HepG2 (cell line): ENCODE measurements around the gene MSL2. TPM values are rescaled to one million over a fixed set of nuclear protein-coding genes. Genes with fewer than 3 reads are reported as not detected.

Experiments used
- CAMTA2 ChIP-seq: sonication (generic); formaldehyde crosslinking; IDR thresholded peaks from 2 replicates; pipeline ENCODE4 v1.4.0; 2020; ENCODE audit warnings: mild to moderate bottlenecking, missing genetic modification reagents, borderline replicate concordance
- CCAR2 ChIP-seq: fragments of 200-400 bp; formaldehyde crosslinking; optimal IDR thresholded peaks from 2 replicates; pipeline ENCODE3; 2018; ENCODE audit warnings: low read depth, mild to moderate bottlenecking, low read length, moderate library complexity
- CHD2 ChIP-seq: IDR thresholded peaks from 2 replicates; pipeline ENCODE4 v1.6.1; 2011; ENCODE audit warnings: low read depth, low read length, improper control_type of control experiment
- ELF4 ChIP-seq: sonication (generic); formaldehyde crosslinking; IDR thresholded peaks from 2 replicates; pipeline ENCODE4 v1.5.0; 2020; ENCODE audit warnings: missing genetic modification reagents, mild to moderate bottlenecking, moderate library complexity, borderline replicate concordance
- JUND ChIP-seq: sonication (generic); formaldehyde crosslinking; IDR thresholded peaks from 2 replicates; pipeline ENCODE4 v1.8.0; 2022; ENCODE audit warnings: mild to moderate bottlenecking, missing genetic modification reagents
- KDM1A ChIP-seq: IDR thresholded peaks from 2 replicates; pipeline ENCODE4 v1.6.1; 2016; ENCODE audit warnings: missing compliant biosample characterization
- MAX ChIP-seq: IDR thresholded peaks from 2 replicates; pipeline ENCODE4 v1.6.1; 2012; ENCODE audit warnings: inconsistent platforms
- RORA ChIP-seq: sonication (generic); formaldehyde crosslinking; IDR thresholded peaks from 2 replicates; pipeline ENCODE4 v1.5.0; 2020; ENCODE audit warnings: mild to moderate bottlenecking, missing genetic modification reagents, moderate library complexity
- YEATS4 ChIP-seq: sonication (generic); formaldehyde crosslinking; IDR thresholded peaks from 2 replicates; pipeline ENCODE4 v1.4.0; 2020; ENCODE audit warnings: missing genetic modification reagents, borderline replicate concordance
- ZNF343 ChIP-seq: sonication (generic); formaldehyde crosslinking; IDR thresholded peaks from 2 replicates; pipeline ENCODE4 v1.4.0; 2020; ENCODE audit warnings: mild to moderate bottlenecking, missing genetic modification reagents
- ZNF441 ChIP-seq: sonication (generic); formaldehyde crosslinking; IDR thresholded peaks from 2 replicates; pipeline ENCODE4 v1.7.0; 2021; ENCODE audit warnings: missing genetic modification reagents, borderline replicate concordance
- ZNF496 ChIP-seq: sonication (generic); formaldehyde crosslinking; IDR thresholded peaks from 2 replicates; pipeline ENCODE4 v1.8.1; 2023; ENCODE audit warnings: mild to moderate bottlenecking, moderate library complexity, missing genetic modification reagents; ENCODE audit not compliant: insufficient replicate concordance
- ZNF512 ChIP-seq: sonication (generic); formaldehyde crosslinking; IDR thresholded peaks from 2 replicates; pipeline ENCODE4 v1.4.0; 2020; ENCODE audit warnings: mild to moderate bottlenecking, missing genetic modification reagents
- ZNF513 ChIP-seq: sonication (generic); formaldehyde crosslinking; conservative IDR thresholded peaks from 2 replicates; pipeline ENCODE4 v1.5.0; 2020; ENCODE audit warnings: missing genetic modification reagents
- ZNF543 ChIP-seq: sonication (generic); formaldehyde crosslinking; IDR thresholded peaks from 2 replicates; pipeline ENCODE4 v1.4.0; 2020; ENCODE audit warnings: mild to moderate bottlenecking, missing genetic modification reagents
- ZNF607 ChIP-seq: sonication (generic); formaldehyde crosslinking; IDR thresholded peaks from 2 replicates; pipeline ENCODE4 v1.5.1; 2020; ENCODE audit warnings: missing genetic modification reagents, mild to moderate bottlenecking, borderline replicate concordance
- ZNF713 ChIP-seq: sonication (generic); formaldehyde crosslinking; IDR thresholded peaks from 2 replicates; pipeline ENCODE4 v1.4.0; 2020; ENCODE audit warnings: mild to moderate bottlenecking, missing genetic modification reagents
- ZNF790 ChIP-seq: sonication (generic); formaldehyde crosslinking; IDR thresholded peaks from 2 replicates; pipeline ENCODE4 v1.8.0; 2022; ENCODE audit warnings: missing genetic modification reagents, mild to moderate bottlenecking, borderline replicate concordance
- ZSCAN9 ChIP-seq: IDR thresholded peaks from 2 replicates; pipeline ENCODE4 v1.6.1; 2016; ENCODE audit warnings: borderline replicate concordance
- polyA plus RNA-seq, 8 experiments: library from polyadenylated mRNA; depleted of rRNA in 3 of 8; stranded (reverse) in 7 of 8; unstranded in 1 of 8; fragments of >200 nt; fragmentation: Illumina TruSeq in 4 of 8; extraction: Trizol in 4 of 8; gene quantifications; 2 replicates each; pipeline versions ENCODE4 v1.2.1 to v1.2.3, GENCODE V29; 2011 to 2016; ENCODE audit warnings: low read depth in 4 of 8, missing spikeins in 1 of 8, mixed read lengths in 1 of 8; ENCODE audit not compliant: insufficient read depth in 1 of 8
- total RNA-seq, 5 experiments: library from RNA; depleted of rRNA; stranded (reverse); fragments of >200 nt; fragmentation: Illumina TruSeq; extraction: Trizol; gene quantifications; 2 replicates each; pipeline ENCODE4 v1.2.3, GENCODE V29; 2016; ENCODE audit warnings: low read depth in 1 of 5
- TF ChIP-seq, protein P1 (sequence below): sonication (generic); formaldehyde crosslinking; IDR thresholded peaks from 2 replicates; pipeline ENCODE4 v1.9.0; 2021; ENCODE audit warnings: missing genetic modification reagents, borderline replicate concordance
- TF ChIP-seq, protein P2 (sequence below): sonication (generic); formaldehyde crosslinking; IDR thresholded peaks from 2 replicates; pipeline ENCODE4 v1.5.0; 2020; ENCODE audit warnings: missing genetic modification reagents
- TF ChIP-seq, protein P3 (sequence below): sonication (generic); formaldehyde crosslinking; IDR thresholded peaks from 2 replicates; pipeline ENCODE4 v1.4.0; 2020; ENCODE audit warnings: missing genetic modification reagents

The MSL2 gene
- total and polyA plus RNA-seq, 2 of the 13 experiments (the other 11 are each of a cell fraction or from before 2014, with no cell fraction given), result 6.9 to 11.7 TPM

- TF ChIP-seq, protein P1, sequence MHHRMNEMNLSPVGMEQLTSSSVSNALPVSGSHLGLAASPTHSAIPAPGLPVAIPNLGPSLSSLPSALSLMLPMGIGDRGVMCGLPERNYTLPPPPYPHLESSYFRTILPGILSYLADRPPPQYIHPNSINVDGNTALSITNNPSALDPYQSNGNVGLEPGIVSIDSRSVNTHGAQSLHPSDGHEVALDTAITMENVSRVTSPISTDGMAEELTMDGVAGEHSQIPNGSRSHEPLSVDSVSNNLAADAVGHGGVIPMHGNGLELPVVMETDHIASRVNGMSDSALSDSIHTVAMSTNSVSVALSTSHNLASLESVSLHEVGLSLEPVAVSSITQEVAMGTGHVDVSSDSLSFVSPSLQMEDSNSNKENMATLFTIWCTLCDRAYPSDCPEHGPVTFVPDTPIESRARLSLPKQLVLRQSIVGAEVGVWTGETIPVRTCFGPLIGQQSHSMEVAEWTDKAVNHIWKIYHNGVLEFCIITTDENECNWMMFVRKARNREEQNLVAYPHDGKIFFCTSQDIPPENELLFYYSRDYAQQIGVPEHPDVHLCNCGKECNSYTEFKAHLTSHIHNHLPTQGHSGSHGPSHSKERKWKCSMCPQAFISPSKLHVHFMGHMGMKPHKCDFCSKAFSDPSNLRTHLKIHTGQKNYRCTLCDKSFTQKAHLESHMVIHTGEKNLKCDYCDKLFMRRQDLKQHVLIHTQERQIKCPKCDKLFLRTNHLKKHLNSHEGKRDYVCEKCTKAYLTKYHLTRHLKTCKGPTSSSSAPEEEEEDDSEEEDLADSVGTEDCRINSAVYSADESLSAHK (CRISPR knock-in tag), result peak; percentile 68; the same call in 1 of the 2 replicates
- no peak for TF ChIP-seq YEATS4
- peak; percentile 68; the same call in 1 of the 2 replicates for TF ChIP-seq CHD2
- no peak for TF ChIP-seq ZSCAN9 (CRISPR knock-in tag)
- TF ChIP-seq ZNF343, result peak; percentile 74; the same call in 1 of the 2 replicates
- no peak for TF ChIP-seq ZNF713 (CRISPR knock-in tag)
- 0 out of 2 replicates have a peak, but pooled peaks have one; percentile 19 for TF ChIP-seq ZNF543 (CRISPR knock-in tag)
- no peak for TF ChIP-seq JUND
- TF ChIP-seq ZNF512 (CRISPR knock-in tag), result no peak
- TF ChIP-seq ELF4, result 0 out of 2 replicates have a peak, but pooled peaks have one; percentile 17
- no peak for TF ChIP-seq ZNF607 (CRISPR knock-in tag)
- no peak for TF ChIP-seq KDM1A (CRISPR knock-in tag)
- no peak for TF ChIP-seq RORA (CRISPR knock-in tag)
- TF ChIP-seq ZNF496 (CRISPR knock-in tag), result no peak
- TF ChIP-seq ZNF441, result 0 out of 2 replicates have a peak, but pooled peaks have one; percentile 17
- TF ChIP-seq, protein P2, sequence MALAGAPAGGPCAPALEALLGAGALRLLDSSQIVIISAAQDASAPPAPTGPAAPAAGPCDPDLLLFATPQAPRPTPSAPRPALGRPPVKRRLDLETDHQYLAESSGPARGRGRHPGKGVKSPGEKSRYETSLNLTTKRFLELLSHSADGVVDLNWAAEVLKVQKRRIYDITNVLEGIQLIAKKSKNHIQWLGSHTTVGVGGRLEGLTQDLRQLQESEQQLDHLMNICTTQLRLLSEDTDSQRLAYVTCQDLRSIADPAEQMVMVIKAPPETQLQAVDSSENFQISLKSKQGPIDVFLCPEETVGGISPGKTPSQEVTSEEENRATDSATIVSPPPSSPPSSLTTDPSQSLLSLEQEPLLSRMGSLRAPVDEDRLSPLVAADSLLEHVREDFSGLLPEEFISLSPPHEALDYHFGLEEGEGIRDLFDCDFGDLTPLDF, result no peak
- 0 out of 2 replicates have a peak, but pooled peaks have one; percentile 15 for TF ChIP-seq ZNF790 (CRISPR knock-in tag)
- TF ChIP-seq CAMTA2 (CRISPR knock-in tag), result peak; percentile 53; the same call in 1 of the 2 replicates
- TF ChIP-seq, protein P3, sequence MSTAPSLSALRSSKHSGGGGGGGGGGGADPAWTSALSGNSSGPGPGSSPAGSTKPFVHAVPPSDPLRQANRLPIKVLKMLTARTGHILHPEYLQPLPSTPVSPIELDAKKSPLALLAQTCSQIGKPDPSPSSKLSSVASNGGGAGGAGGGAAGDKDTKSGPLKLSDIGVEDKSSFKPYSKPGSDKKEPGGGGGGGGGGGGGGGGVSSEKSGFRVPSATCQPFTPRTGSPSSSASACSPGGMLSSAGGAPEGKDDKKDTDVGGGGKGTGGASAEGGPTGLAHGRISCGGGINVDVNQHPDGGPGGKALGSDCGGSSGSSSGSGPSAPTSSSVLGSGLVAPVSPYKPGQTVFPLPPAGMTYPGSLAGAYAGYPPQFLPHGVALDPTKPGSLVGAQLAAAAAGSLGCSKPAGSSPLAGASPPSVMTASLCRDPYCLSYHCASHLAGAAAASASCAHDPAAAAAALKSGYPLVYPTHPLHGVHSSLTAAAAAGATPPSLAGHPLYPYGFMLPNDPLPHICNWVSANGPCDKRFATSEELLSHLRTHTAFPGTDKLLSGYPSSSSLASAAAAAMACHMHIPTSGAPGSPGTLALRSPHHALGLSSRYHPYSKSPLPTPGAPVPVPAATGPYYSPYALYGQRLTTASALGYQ (CRISPR knock-in tag), result no peak
- TF ChIP-seq ZNF513, result no peak
- TF ChIP-seq CCAR2, result peak; percentile 4
- no peak for TF ChIP-seq MAX
Observed at GRCh38 chr3:136196064-136196400, at the start of gene MSL2 (continued).
